Endothelial cell of umbilical vein (primary cell): ENCODE data around the gene KLB. TPM values are rescaled to one million over a fixed set of nuclear protein-coding genes. Genes with fewer than 3 reads are reported as not detected.

Experiments used
- BruUV-seq: library from RNA; stranded (reverse); fragments of 400-500 nt; replicated peaks from 2 replicates; lab custom pipeline; 2021; lab: Mats Ljungman, UMichigan
- CTCF ChIA-PET: fragments of 300-600, 350-600 bp; sonication (Branson Sonifier 250); formaldehyde crosslinking; loops from one replicate; lab custom pipeline; 2021; ENCODE audit warnings: antibody characterized with exemption, inconsistent platforms; lab: Charles Lee
- POLR2A ChIA-PET: fragments of 300-600, 350-600 bp; sonication (Branson Sonifier 250); formaldehyde crosslinking; loops from one replicate; lab custom pipeline; 2021; ENCODE audit warnings: antibody characterized with exemption, inconsistent platforms; lab: Charles Lee
- DNase-seq: peaks from one replicate; pipeline ENCODE4 v3.0.0-alpha.2; 2011; ENCODE audit warnings: low read depth, low spot score
- FAIRE-seq: peaks from 2 replicates; lab custom pipeline; 2011; peaks lifted over from hg19 to GRCh38; lab: Jason Lieb, UNC
- H2AFZ ChIP-seq: 2 replicates; pipeline ENCODE4 v1.6.0; 2012; ENCODE audit warnings: low read depth, low read length, control low read depth, inconsistent platforms
- H3K27ac ChIP-seq: 2 replicates; pipeline ENCODE4 v1.5.1; 2011; ENCODE audit warnings: low read depth, mild to moderate bottlenecking, control low read depth, low read length, moderate library complexity; ENCODE audit not compliant: insufficient read depth
- H3K27me3 ChIP-seq, 2 experiments: 2 replicates each; pipeline versions ENCODE4 v1.6.0 to v1.6.1; 2011; ENCODE audit warnings: low read length in 2 of 2, mixed read lengths in 1 of 2; ENCODE audit not compliant: control insufficient read depth in 2 of 2, insufficient read depth in 2 of 2
- H3K36me3 ChIP-seq, 2 experiments: 2 replicates in 1 of 2; 3 replicates in 1 of 2; pipeline ENCODE4 v1.5.1; 2011; ENCODE audit warnings: low read length in 2 of 2, mild to moderate bottlenecking in 1 of 2, moderate library complexity in 1 of 2; ENCODE audit not compliant: control insufficient read depth in 2 of 2, insufficient read depth in 2 of 2; ENCODE audit errors: extremely low read depth in 1 of 2
- H3K4me1 ChIP-seq: 3 replicates; pipeline ENCODE4 v1.5.1; 2011; ENCODE audit warnings: mild to moderate bottlenecking, low read length; ENCODE audit not compliant: control insufficient read depth, insufficient read depth; ENCODE audit errors: extremely low read depth
- H3K4me2 ChIP-seq: 2 replicates; pipeline ENCODE4 v1.6.1; 2011; ENCODE audit warnings: low read length, control low read depth, mixed read lengths; ENCODE audit not compliant: insufficient read depth
- H3K4me3 ChIP-seq, 3 experiments: fragments of 200-600 bp in 1 of 3; sonication (generic), shearing (Covaris generic) in 1 of 3; replicated peaks in 1 of 3; 2 replicates each; pipeline ENCODE4 v1.5.1; 2011 to 2016; ENCODE audit warnings: control low read depth in 3 of 3, low read length in 3 of 3, mild to moderate bottlenecking in 2 of 3, inconsistent platforms in 1 of 3, low read depth in 1 of 3, moderate library complexity in 1 of 3; ENCODE audit not compliant: insufficient read depth in 1 of 3
- H3K79me2 ChIP-seq: 2 replicates; pipeline ENCODE4 v1.6.0; 2012; ENCODE audit warnings: low read length, inconsistent platforms; ENCODE audit not compliant: control insufficient read depth, insufficient read depth
- H3K9ac ChIP-seq: replicated peaks from 2 replicates; pipeline ENCODE3; 2011; ENCODE audit warnings: low read length, control low read depth; ENCODE audit not compliant: insufficient read depth; ENCODE audit errors: extremely low read depth
- H3K9me1 ChIP-seq: replicated peaks from 3 replicates; pipeline ENCODE4 v1.6.0; 2011; ENCODE audit warnings: mild to moderate bottlenecking, low read length; ENCODE audit not compliant: control insufficient read depth, insufficient read depth; ENCODE audit errors: extremely low read depth
- H3K9me3 ChIP-seq: replicated peaks from 2 replicates; pipeline ENCODE4 v1.5.1; 2012; ENCODE audit warnings: low read length, inconsistent platforms; ENCODE audit not compliant: control insufficient read depth, insufficient read depth
- H4K20me1 ChIP-seq: replicated peaks from 2 replicates; pipeline ENCODE3; 2011; ENCODE audit warnings: mild to moderate bottlenecking, low read length; ENCODE audit not compliant: control insufficient read depth, insufficient read depth; ENCODE audit errors: extremely low read depth
- EZH2 ChIP-seq: IDR thresholded peaks from 2 replicates; pipeline ENCODE4 v1.6.1; 2012; ENCODE audit warnings: borderline replicate concordance, low read depth, mild to moderate bottlenecking, moderate library complexity, low read length, inconsistent platforms; ENCODE audit not compliant: severe bottlenecking
- FOS ChIP-seq: IDR thresholded peaks from 2 replicates; pipeline ENCODE4 v1.6.1; 2011; ENCODE audit warnings: mild to moderate bottlenecking, low read length, moderate library complexity, borderline replicate concordance; ENCODE audit not compliant: insufficient read depth
- GATA2 ChIP-seq: IDR thresholded peaks from 2 replicates; pipeline ENCODE4 v1.7.0; 2011; ENCODE audit warnings: low read depth, mild to moderate bottlenecking, moderate library complexity, mixed read lengths, low read length; ENCODE audit not compliant: insufficient read length, insufficient read depth
- JUN ChIP-seq: IDR thresholded peaks from 2 replicates; pipeline ENCODE4 v1.6.1; 2011; ENCODE audit warnings: borderline replicate concordance, low read depth; ENCODE audit not compliant: insufficient read length, insufficient read depth
- MYC ChIP-seq: IDR thresholded peaks from one replicate; pipeline ENCODE4 v1.6.1; 2011; ENCODE audit warnings: mild to moderate bottlenecking, low read depth, low read length
- POLR2A ChIP-seq: IDR thresholded peaks from 2 replicates; pipeline ENCODE4 v1.6.1; 2012; ENCODE audit warnings: low read depth, mild to moderate bottlenecking, control low read depth, low read length
- POLR2AphosphoS5 ChIP-seq: IDR thresholded peaks from 2 replicates; pipeline ENCODE4 v1.6.1; 2012; ENCODE audit warnings: low read depth, mild to moderate bottlenecking, control low read depth, low read length, moderate library complexity; ENCODE audit not compliant: insufficient read depth
- dilution Hi-C: fragments of 300-500 bp; cut with MboI; formaldehyde crosslinking; loops from one replicate; pipeline ENCODE4 v1.15.0; 2019; ENCODE audit warnings: low sequenced_read_pairs; ENCODE audit not compliant: extremely low pct_ligation_motif_present
- intact Hi-C: fragments of 100-400 bp; cut with micrococcal nuclease; formaldehyde crosslinking; loops from one replicate; pipeline ENCODE4 v1.10.0; 2022
- polyA plus RNA-seq, 4 experiments: library from polyadenylated mRNA; depleted of rRNA in 3 of 4; stranded (reverse) in 3 of 4; unstranded in 1 of 4; fragments of >200 nt; gene quantifications; 2 replicates each; pipeline versions ENCODE4 v1.2.1 to v1.2.3, GENCODE V29; 2011 to 2012; ENCODE audit warnings: missing spikeins in 1 of 4
- total RNA-seq: library from RNA; stranded (reverse); gene quantifications from 2 replicates; pipeline ENCODE4 v1.2.3, GENCODE V29; 2021
- TF ChIP-seq, protein P1 (sequence below), 2 donors: IDR thresholded peaks; 1 replicate in 1 of 2; 2 replicates in 1 of 2; pipeline ENCODE4 v1.5.1; 2011; ENCODE audit warnings: low read length in 2 of 2, mild to moderate bottlenecking in 2 of 2, moderate library complexity in 2 of 2, control low read depth in 1 of 2, inconsistent platforms in 1 of 2, low read depth in 1 of 2; ENCODE audit not compliant: insufficient read depth in 1 of 2; ENCODE audit errors: extremely low read depth in 1 of 2
- TF ChIP-seq, protein P2 (sequence below): IDR thresholded peaks from 2 replicates; pipeline ENCODE4 v1.6.1; 2011; ENCODE audit not compliant: insufficient read depth, insufficient read length

KLB gene
- total and polyA plus RNA-seq, 2 donors (not counting 3 experiments of a cell fraction or from before 2014, with no cell fraction given): 0.01 TPM; not detected in 1

- Histone ChIP-seq H2AFZ (no peak overlapping the region), H3K9me1 (no peaks in the 10 kb centered on the region), H3K79me2 (no peaks in the 10 kb centered on the region), H3K9me3 (no peaks in the 10 kb centered on the region), H3K9ac (no peak overlapping the region), H4K20me1 (no peaks in the 10 kb centered on the region), H3K27me3 (peaks cover 0 to 2% of the 10 kb centered on the region in 2 experiments), H3K4me3 (no peak overlapping the region), H3K4me2 (no peak overlapping the region), H3K27ac (no peak overlapping the region), H3K36me3 (no peaks in the 10 kb centered on the region), H3K4me1 (no peaks in the 10 kb centered on the region)
- DNase-seq (no peak), FAIRE-seq (no peak)
- intact Hi-C loops: no loop called here
- CTCF ChIA-PET: interaction anchor here (0.6 to 1.5 kb wide), 3 partner anchors 37 to 1800 kb away, joined by 3 read pairs; no protein-coding TSS in a partner anchor
- POLR2A ChIA-PET: interaction anchor here (0.6 kb wide), 1 partner anchor 25 kb away, joined by 4 read pairs; no protein-coding TSS in a partner anchor
- BruUV-seq: no TSS peak
- dilution Hi-C loops: no loop called here
- no peak for TF ChIP-seq GATA2
- no peak for TF ChIP-seq JUN
- no peak for TF ChIP-seq POLR2A
- TF ChIP-seq, protein P1, sequence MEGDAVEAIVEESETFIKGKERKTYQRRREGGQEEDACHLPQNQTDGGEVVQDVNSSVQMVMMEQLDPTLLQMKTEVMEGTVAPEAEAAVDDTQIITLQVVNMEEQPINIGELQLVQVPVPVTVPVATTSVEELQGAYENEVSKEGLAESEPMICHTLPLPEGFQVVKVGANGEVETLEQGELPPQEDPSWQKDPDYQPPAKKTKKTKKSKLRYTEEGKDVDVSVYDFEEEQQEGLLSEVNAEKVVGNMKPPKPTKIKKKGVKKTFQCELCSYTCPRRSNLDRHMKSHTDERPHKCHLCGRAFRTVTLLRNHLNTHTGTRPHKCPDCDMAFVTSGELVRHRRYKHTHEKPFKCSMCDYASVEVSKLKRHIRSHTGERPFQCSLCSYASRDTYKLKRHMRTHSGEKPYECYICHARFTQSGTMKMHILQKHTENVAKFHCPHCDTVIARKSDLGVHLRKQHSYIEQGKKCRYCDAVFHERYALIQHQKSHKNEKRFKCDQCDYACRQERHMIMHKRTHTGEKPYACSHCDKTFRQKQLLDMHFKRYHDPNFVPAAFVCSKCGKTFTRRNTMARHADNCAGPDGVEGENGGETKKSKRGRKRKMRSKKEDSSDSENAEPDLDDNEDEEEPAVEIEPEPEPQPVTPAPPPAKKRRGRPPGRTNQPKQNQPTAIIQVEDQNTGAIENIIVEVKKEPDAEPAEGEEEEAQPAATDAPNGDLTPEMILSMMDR (IDR thresholded peaks at IDR 0.05; ENCODE audit: extremely low read depth in 1 of 2, insufficient read depth in 1 of 2, low read depth in 1 of 2, low read length in 2 of 2): no peak
- TF ChIP-seq, protein P2, sequence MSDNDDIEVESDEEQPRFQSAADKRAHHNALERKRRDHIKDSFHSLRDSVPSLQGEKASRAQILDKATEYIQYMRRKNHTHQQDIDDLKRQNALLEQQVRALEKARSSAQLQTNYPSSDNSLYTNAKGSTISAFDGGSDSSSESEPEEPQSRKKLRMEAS: no peak
- TF ChIP-seq FOS: no peak
- no peak for TF ChIP-seq POLR2AphosphoS5
- TF ChIP-seq EZH2: no peak
- no peak for TF ChIP-seq MYC
These were observed 23.0 kb downstream of the KLB start for GRCh38 chr4:39429476-39430334.
